ENCODE measurements around the gene NHLRC2. TPM values are rescaled to one million over a fixed set of nuclear protein-coding genes. Genes with fewer than 3 reads are reported as not detected.

NHLRC2 gene
- total and polyA plus RNA-seq, 10 of the 15 experiments (the other 5 are each of a cell fraction or from before 2014, with no cell fraction given), result 1.9 to 31.3 (median 15.9) TPM

DNA sequence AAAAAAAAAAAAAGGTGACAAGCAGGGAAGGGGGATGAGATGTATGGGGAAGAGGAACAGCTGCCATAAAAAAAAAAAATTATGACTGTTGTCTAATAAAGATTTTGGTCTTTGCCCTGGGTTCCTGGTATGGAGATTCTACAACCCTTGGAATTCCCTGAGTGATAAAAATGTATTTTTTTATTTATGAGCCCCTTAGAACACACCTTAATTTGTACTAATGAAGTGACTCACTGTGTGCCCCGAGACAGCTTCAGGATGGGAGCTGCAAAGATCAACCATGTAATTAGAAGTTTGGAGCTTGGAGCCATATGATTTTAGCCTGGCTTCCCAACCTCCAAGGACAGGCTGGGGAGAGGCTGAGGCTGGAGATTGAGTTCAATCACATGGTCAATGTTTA is 69.7 kb downstream of the NHLRC2 start (continued):
- TF ChIP-seq PBX3 (IDR thresholded peaks at IDR 0.05; ENCODE audit: insufficient replicate concordance, low read depth, low read length), result no peak
- no peak for TF ChIP-seq EED (IDR thresholded peaks at IDR 0.05; ENCODE audit: low read depth)
- no peak for TF ChIP-seq NFXL1 (IDR thresholded peaks at IDR 0.05; ENCODE audit: borderline replicate concordance)
- TF ChIP-seq ZNF384 (IDR thresholded peaks at IDR 0.05; ENCODE audit: borderline replicate concordance, low read depth, low read length), result no peak
- TF ChIP-seq CREM (IDR thresholded peaks at IDR 0.05; ENCODE audit: low read depth), result no peak
- TF ChIP-seq CTCF (IDR thresholded peaks at IDR 0.05 in 2 of 3, conservative IDR thresholded peaks at IDR 0.05 in 1 of 3; ENCODE audit: control insufficient read depth in 2 of 3, extremely low read depth in 1 of 3, insufficient read depth in 1 of 3, low read depth in 3 of 3, low read length in 3 of 3), result no peak
- TF ChIP-seq STAT3 (IDR thresholded peaks at IDR 0.05; ENCODE audit: low read depth, low read length), result no peak
- TF ChIP-seq POLR2AphosphoS5 (IDR thresholded peaks at IDR 0.05; ENCODE audit: low read length), result no peak

- no peaks in the 10 kb centered on the region; the same call in 1 of the 2 replicates for H3K4me1 ChIP-seq (ENCODE audit: control insufficient read depth, insufficient read depth, low read length)
- in situ Hi-C loops (cut with MboI), result no loop called here
- ChIA-PET SMC1A (ENCODE audit: uncharacterized antibody, unreplicated experiment) (interaction anchor here (0.8 to 1.8 kb wide), 2 partner anchors 42 to 58 kb away, joined by 3 to 4 read pairs; no protein-coding TSS in a partner anchor), CTCF (no interaction called here), POLR2A (no interaction called here), RAD21 (ENCODE audit: unreplicated experiment) (interaction anchor here (0.9 kb wide), 1 partner anchor 11 kb away, joined by 3 read pairs; no protein-coding TSS in a partner anchor)
- no peak overlapping the region for H3K27ac ChIP-seq (ENCODE audit: control insufficient read depth, insufficient read depth)
- BruUV-seq (replicated peaks), result no TSS peak
- no peak for TF ChIP-seq RBBP5 (conservative IDR thresholded peaks at IDR 0.05)
- no peak for TF ChIP-seq FOS (IDR thresholded peaks at IDR 0.05; ENCODE audit: borderline replicate concordance, extremely low read depth, insufficient read length)
- TF ChIP-seq SMAD1 (IDR thresholded peaks at IDR 0.05; ENCODE audit: low read depth, partially characterized antibody), result no peak
- no peak for TF ChIP-seq CTCF (IDR thresholded peaks at IDR 0.05 in 2 of 3, conservative IDR thresholded peaks at IDR 0.05 in 1 of 3; ENCODE audit: control insufficient read depth in 2 of 3, extremely low read depth in 1 of 3, insufficient read depth in 1 of 3, low read depth in 3 of 3, low read length in 3 of 3)
- DNase-seq (ENCODE audit: low read depth, low spot score) (no peak), ATAC-seq (no peak), FAIRE-seq (no peak)
- no peak overlapping the region for H3K9ac ChIP-seq (ENCODE audit: control insufficient read depth, insufficient read depth, low read length)
- H3K27me3 ChIP-seq (replicated peaks in 1 of 2; ENCODE audit: control insufficient read depth in 2 of 2, insufficient read depth in 2 of 2, low read length in 1 of 2), result no peaks in the 10 kb centered on the region
- 60% methylated on average over 4 of the region's 4 CpGs for WGBS (ENCODE audit: insufficient coverage, insufficient replicate concordance, low lambda C conversion rate, missing lambda C conversion rate)
- H4K20me1 ChIP-seq (ENCODE audit: control insufficient read depth, insufficient read depth), result no peaks in the 10 kb centered on the region
- no peak overlapping the region for H3K4me2 ChIP-seq (ENCODE audit: control insufficient read depth, insufficient read depth)
- no peak overlapping the region for H2AFZ ChIP-seq (ENCODE audit: control insufficient read depth, low read depth, low read length)
- no peaks in the 10 kb centered on the region for H3K79me2 ChIP-seq (ENCODE audit: control insufficient read depth, insufficient read depth, low read length)
- no peaks in the 10 kb centered on the region for H3K36me3 ChIP-seq (ENCODE audit: control insufficient read depth in 2 of 2, insufficient read depth in 2 of 2, low read length in 1 of 2)
- no peak overlapping the region for H3K4me3 ChIP-seq
- peaks cover 5% of the 10 kb centered on the region for H3K9me3 ChIP-seq (replicated peaks; ENCODE audit: control insufficient read depth, insufficient read depth, low read length)
- intact Hi-C loops (cut with micrococcal nuclease; ENCODE audit: unreplicated experiment), result loop anchor here (5.0 kb wide), 1 partner anchor 188 kb away; no protein-coding TSS in a partner anchor
Measured at GRCh38 chr10:113924664-113925063, 70.2 kb downstream of the NHLRC2 start.
